GM06990 (cell line): ENCODE measurements around the gene LCOR.

ENCODE experiments used
- DNase-seq: peaks from one replicate; pipeline ENCODE4 v3.0.0-alpha.2; 2011; ENCODE audit not compliant: insufficient read length; ENCODE audit errors: extremely low read depth
- H3K27me3 ChIP-seq: replicated peaks from 2 replicates; pipeline ENCODE4 v1.6.0; 2011; ENCODE audit warnings: low read length; ENCODE audit not compliant: control insufficient read depth, insufficient read depth
- H3K36me3 ChIP-seq: 2 replicates; pipeline ENCODE4 v1.5.1; 2011; ENCODE audit warnings: low read length; ENCODE audit not compliant: control insufficient read depth, insufficient read depth
- H3K4me3 ChIP-seq: replicated peaks from 2 replicates; pipeline ENCODE4 v1.5.1; 2011; ENCODE audit warnings: low read depth, mild to moderate bottlenecking, control low read depth, low read length
- CTCF ChIP-seq: IDR thresholded peaks from 2 replicates; pipeline ENCODE4 v1.5.1; 2011; ENCODE audit warnings: low read length, control low read depth, mild to moderate bottlenecking, inconsistent platforms; ENCODE audit not compliant: insufficient read depth, poor library complexity, severe bottlenecking

LCOR gene

GRCh38 chr10:96878057-96878456 lies 46.0 kb downstream of the LCOR start:
- Histone ChIP-seq H3K4me3 (no peak overlapping the region), H3K36me3 (no peaks in the 10 kb centered on the region), H3K27me3 (no peaks in the 10 kb centered on the region)
- no peak for DNase-seq
- TF ChIP-seq CTCF = no peak

GRCh38 chr10:96880575-96880974 lies 48.5 kb downstream of the LCOR start:
- H3K36me3 ChIP-seq = no peaks in the 10 kb centered on the region
- TF ChIP-seq CTCF = no peak
- no peaks in the 10 kb centered on the region for H3K27me3 ChIP-seq
- DNase-seq = no peak
- no peak overlapping the region for H3K4me3 ChIP-seq

- Histone ChIP-seq H3K4me3 (no peak overlapping the region), H3K36me3 (peaks cover 2% of the 10 kb centered on the region; the same call in 1 of the 2 replicates), H3K27me3 (no peaks in the 10 kb centered on the region)
- no peak for TF ChIP-seq CTCF
- DNase-seq = no peak
These were observed 57.5 kb downstream of the LCOR start for GRCh38 chr10:96889415-96890171.

GRCh38 chr10:96890172-96890513 lies 58.0 kb downstream of the LCOR start:
- Histone ChIP-seq H3K27me3 (no peaks in the 10 kb centered on the region), H3K36me3 (peaks cover 2% of the 10 kb centered on the region; the same call in 1 of the 2 replicates), H3K4me3 (no peak overlapping the region)
- DNase-seq = no peak
- no peak for TF ChIP-seq CTCF

GRCh38 chr10:96890580-96890979 lies 58.5 kb downstream of the LCOR start:
- H3K27me3 ChIP-seq = no peaks in the 10 kb centered on the region
- H3K4me3 ChIP-seq = no peak overlapping the region
- DNase-seq = no peak
- no peak for TF ChIP-seq CTCF
- peaks cover 2% of the 10 kb centered on the region; the same call in 1 of the 2 replicates for H3K36me3 ChIP-seq
